ENCODE measurements around the gene ZKSCAN4. TPM values are rescaled to one million over a fixed set of nuclear protein-coding genes. Genes with fewer than 3 reads are reported as not detected.

ZKSCAN4 gene
- total RNA-seq, 6 experiments from 2014 or later, result 3.8 to 4.7 (median 4.0) TPM

GRCh38 chr6:28220257-28221133 is 31.6 kb downstream of the ZKSCAN4 start:
- no peak for DNase-seq
- TF ChIP-seq CTCF (IDR thresholded peaks at IDR 0.05), result no peak
- Mint-ChIP-seq H3K27me3 (ENCODE audit: insufficient read depth) (peaks cover 7% of the 10 kb centered on the region), H3K27ac (no peak overlapping the region), H3K36me3 (ENCODE audit: low read depth) (no peaks in the 10 kb centered on the region), H3K9me3 (no peaks in the 10 kb centered on the region), H3K4me3 (0 out of 2 replicates have a peak overlapping the region, but pooled peaks have one; percentile 1), H3K4me1 (ENCODE audit: low read depth) (peaks cover 24% of the 10 kb centered on the region)

- peak; percentile 24 for DNase-seq
- H3K27me3 Mint-ChIP-seq (ENCODE audit: insufficient read depth), result peaks cover 7% of the 10 kb centered on the region
- peak overlapping the region; percentile 79 for H3K27ac Mint-ChIP-seq
- TF ChIP-seq CTCF (IDR thresholded peaks at IDR 0.05), result no peak
- H3K36me3 Mint-ChIP-seq (ENCODE audit: low read depth), result no peaks in the 10 kb centered on the region
- H3K4me1 Mint-ChIP-seq (ENCODE audit: low read depth), result peaks cover 16% of the 10 kb centered on the region
- no peaks in the 10 kb centered on the region for H3K9me3 Mint-ChIP-seq
- peak overlapping the region; percentile 89 for H3K4me3 Mint-ChIP-seq
Observed at GRCh38 chr6:28218312-28219248, 33.5 kb downstream of the ZKSCAN4 start.

GRCh38 chr6:28217890-28218289 is 34.2 kb downstream of the ZKSCAN4 start:
- Mint-ChIP-seq H3K27ac (no peak overlapping the region; the same call in 1 of the 2 replicates), H3K36me3 (ENCODE audit: low read depth) (no peaks in the 10 kb centered on the region), H3K9me3 (no peaks in the 10 kb centered on the region), H3K4me1 (ENCODE audit: low read depth) (peaks cover 22% of the 10 kb centered on the region), H3K27me3 (ENCODE audit: insufficient read depth) (peaks cover 5% of the 10 kb centered on the region), H3K4me3 (peak overlapping the region; percentile 89; the same call in 1 of the 2 replicates)
- no peak for DNase-seq
- TF ChIP-seq CTCF (IDR thresholded peaks at IDR 0.05), result no peak

- no peak for TF ChIP-seq CTCF (IDR thresholded peaks at IDR 0.05)
- Mint-ChIP-seq H3K36me3 (ENCODE audit: low read depth) (no peaks in the 10 kb centered on the region), H3K27ac (no peak overlapping the region), H3K9me3 (no peaks in the 10 kb centered on the region), H3K27me3 (ENCODE audit: insufficient read depth) (peaks cover 21% of the 10 kb centered on the region), H3K4me3 (no peak overlapping the region), H3K4me1 (ENCODE audit: low read depth) (peaks cover 28% of the 10 kb centered on the region)
- DNase-seq, result no peak
Observed at GRCh38 chr6:28215425-28215824, 36.6 kb downstream of the ZKSCAN4 start.

- Mint-ChIP-seq H3K4me1 (ENCODE audit: low read depth) (peaks cover 25% of the 10 kb centered on the region), H3K27me3 (ENCODE audit: insufficient read depth) (peaks cover 21% of the 10 kb centered on the region), H3K36me3 (ENCODE audit: low read depth) (no peaks in the 10 kb centered on the region), H3K4me3 (peak overlapping the region; percentile 89), H3K27ac (no peak overlapping the region), H3K9me3 (no peaks in the 10 kb centered on the region)
- TF ChIP-seq CTCF (IDR thresholded peaks at IDR 0.05), result no peak
- no peak for DNase-seq
Observed at GRCh38 chr6:28213213-28213523, 38.9 kb downstream of the ZKSCAN4 start.
